DMS153 treated with DMSO at 0.1 percent for 48 hours (cell line): ENCODE measurements around the gene CA10.
A peak's percentile ranks its signal among the peaks of the same experiment; 100 is the strongest.

Experiments
- DNase-seq: peaks from one replicate; lab custom pipeline; 2025; ENCODE audit not compliant: unreplicated experiment; lab: John Stamatoyannopoulos, UW

CA10 gene

DNA sequence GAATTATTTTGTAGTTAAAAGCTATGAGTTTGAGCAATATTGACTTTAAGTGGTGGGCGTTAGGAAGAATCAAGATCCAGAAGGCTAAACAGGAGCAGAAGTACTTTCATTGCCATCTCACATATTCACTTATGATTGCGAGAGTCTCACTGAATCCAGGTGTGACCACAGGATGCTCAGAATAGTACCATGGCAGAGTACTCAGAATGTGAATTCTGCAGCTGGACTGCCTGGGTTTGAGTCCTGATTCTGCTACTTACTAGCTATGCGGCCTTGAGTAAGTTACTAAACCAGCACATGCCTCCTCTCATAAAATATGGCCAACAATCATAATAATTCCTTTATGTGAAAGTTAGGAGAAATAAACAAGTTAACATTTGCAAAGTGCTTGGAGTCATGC, 109.5 kb downstream of the CA10 start:
- DNase-seq = no peak

DNA sequence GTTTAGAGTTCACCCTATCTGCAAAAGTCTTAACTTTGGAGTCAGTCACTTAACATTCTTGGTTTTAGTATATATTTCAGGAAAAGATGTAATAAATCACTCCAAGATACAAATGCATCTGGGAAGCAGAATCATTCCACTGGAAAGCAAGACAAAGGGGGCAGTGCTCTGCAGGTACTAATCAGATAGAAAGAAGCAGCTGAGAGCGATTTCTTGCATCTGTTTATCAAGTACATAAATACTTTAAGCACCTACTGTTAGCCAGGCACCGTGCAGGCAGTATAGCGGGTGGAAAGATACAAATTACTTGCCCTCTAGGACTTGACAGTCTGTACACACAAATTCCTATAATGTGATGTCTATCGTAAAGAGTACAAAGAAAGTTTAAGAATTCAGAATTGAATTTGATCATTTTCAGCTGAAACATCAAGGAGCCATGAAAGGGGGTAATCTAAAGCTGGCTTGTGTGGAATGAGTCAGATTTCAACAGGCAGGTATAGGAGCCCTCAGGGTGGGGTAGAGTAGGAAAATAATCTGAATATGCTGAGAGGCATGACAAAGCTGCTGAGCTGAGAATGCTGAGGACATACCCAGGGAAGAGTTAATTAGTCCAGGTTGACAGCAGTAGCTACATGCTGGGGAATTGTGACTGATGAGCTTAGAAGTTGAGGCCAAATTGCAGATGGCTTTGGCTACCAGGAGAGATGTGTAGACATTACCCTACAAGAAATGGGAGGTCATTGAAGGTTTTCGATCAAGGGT, 110.2 kb downstream of the CA10 start:
- DNase-seq = no peak

DNA sequence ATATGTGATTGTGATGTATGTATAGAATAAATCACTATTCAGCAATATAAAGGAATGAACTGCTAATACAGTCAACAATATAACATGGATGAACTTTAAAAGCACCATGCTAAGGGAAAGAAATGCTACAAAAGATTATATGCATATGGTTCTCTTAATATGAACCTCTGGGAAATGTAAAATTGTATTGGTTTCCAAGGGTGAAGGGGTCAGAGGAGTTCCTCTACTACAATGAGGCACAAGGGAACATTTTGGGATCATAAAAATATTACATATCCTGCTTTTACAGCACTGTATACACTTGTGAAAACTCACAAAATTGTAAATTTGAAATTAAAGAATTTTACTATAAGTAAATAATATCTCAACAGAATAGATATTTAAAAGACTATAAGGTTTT, 111.4 kb downstream of the CA10 start:
- DNase-seq = no peak

DNA sequence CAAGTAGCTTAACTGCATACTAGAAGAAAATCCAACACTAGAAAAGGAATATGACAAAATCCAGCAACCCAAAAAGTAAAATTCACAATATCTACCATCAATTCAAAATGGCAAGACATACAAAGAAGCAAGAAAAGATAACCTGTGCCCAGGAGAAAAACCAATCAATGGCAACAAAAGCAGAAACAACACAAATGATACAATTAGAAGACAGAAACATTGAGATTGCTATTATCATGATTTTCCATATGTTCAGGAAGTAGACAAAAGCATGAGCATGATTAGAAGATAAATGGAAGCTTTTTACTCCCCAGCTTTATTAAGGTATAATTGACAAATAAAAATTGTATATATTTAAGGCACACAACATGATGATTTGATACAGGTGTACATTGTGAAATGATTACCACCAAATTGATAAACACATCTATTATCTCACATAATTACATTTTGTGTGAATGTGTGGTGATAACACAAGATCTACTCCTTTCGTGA, 117.3 kb downstream of the CA10 start:
- no peak for DNase-seq

DNA sequence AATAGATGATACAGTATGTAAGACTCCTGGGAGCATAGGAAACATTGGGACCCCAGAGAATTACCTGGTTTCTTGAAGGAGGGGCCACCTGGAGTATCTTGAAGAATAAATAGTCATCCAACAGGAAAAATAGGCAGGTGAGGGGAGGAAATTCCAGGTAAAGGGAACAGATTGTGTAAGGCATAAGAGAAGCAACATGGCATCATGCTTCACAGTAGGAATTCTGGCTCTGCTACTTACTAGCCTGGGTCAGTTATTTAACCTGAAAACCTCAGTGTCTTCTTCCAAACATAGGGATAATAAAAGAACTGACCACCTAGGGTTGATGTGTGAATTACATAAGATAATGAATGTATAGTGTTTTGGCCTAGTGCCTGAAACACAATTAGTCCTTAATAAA, 122.1 kb downstream of the CA10 start:
- no peak for DNase-seq

DNA sequence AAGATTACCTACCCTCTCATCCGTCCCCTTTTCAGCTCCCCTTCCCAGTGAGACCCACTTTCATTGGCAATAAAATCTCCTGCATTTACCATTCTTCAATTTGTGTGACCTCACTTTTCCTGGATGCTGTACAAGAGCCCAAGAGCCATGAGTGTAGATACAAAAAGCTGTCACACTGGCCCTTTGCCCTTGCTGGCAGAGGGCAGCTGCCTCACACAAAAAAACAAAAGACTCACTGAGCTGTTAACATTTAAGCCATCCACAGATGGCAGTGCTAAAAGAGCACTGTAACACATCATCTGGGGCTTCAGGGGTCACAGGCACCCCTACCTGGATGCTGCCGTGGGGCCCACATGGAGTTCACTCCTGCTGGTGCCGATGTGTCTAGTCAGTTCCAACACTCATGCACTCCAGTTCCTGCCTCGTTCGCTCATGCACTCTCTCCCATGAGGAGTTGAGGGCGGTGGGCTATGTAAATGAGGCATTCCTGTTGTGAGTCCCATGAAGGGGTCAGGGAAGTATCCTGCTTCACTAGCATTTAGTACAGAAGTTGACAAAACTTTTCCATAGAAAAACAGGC, 123.1 kb downstream of the CA10 start:
- no peak for DNase-seq

DNA sequence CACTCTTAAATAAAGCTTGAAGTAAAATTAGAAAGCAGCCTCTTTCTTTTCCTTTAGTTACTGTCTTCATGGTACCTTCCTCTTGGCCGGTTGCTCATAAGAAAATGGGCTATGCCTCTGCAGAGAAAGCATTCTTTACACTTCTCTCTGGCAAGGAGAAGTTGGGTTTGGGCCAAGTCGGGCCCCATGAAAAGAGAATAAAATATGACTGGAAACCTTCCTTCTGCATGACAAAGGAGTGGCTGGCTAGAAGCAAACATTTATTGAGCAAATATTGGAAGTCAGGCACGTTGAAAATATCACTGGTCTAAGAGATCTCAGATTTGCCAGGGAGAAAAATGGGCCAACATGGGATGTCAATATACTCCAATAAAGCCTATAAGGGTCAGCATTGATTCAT, 126.1 kb downstream of the CA10 start:
- DNase-seq = no peak

DNA sequence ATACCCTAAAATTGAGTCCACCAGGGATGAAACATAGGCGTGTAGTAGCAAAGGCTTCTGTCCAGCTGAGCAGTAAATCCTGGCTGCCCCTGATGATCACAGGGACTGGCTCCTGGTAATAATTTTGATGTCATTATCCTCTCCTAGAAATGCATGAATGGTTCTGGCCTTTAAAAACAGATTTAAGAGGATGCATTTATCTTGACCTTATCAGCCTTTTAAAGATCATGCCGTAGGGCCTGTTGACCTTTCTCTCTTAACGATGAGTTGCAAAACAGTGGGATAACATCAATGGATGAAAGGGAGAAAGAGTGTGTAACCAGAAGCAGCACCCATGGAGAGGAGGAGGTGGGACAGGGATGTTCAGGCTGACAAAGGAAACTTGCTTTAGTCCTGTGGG, 128.5 kb downstream of the CA10 start:
- DNase-seq = no peak

DNA sequence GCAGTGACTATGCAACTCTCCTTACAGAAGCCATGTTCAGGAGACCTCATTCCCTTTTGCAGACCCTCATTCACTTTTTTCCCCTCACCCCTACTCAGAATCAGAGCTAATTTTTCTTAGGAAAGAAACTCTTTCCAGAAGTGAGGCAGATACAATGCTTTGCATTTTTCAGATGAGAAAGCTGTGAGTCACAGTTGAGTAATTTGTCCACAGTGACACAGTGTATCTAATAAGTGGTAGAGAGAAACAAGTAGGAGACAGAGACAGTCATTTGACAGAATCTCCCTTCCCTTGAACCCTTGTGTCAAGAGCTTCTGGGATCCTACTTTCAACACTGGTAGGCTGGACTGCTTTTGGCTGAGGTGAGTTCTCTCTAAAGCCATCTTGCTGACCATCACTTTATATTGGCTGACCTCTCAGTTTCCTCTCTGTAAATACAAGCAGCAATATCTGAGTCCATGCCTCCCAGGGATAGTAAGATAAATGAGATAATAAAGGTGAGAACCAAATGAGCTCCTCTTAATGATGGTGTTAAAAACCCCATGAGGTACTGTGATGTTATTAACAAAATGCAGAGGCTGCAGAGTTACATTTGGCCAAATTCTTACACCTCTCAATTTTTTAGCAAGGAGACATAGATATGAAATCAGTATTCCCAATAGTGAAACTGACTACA, 130.8 kb downstream of the CA10 start:
- DNase-seq = no peak

DNA sequence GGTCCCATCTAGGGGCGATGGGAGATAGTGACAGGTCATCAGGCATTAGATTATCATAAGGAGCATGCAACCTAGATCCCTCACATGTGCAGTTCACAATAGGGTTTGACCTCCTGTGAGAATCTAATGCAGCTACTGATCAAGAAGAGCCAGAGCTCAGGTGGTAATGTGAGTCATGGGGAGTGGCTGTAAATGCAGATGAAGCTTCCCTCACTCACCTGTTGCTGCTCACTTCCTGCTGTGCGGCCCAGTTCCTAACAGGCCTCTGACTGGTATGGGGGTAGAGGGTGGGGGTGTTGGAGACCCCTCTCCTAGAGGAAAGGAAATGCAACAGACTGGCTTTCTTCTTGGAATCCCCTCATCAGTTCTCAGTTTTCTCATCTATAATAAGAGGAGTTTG, 131.4 kb downstream of the CA10 start:
- DNase-seq = no peak

DNA sequence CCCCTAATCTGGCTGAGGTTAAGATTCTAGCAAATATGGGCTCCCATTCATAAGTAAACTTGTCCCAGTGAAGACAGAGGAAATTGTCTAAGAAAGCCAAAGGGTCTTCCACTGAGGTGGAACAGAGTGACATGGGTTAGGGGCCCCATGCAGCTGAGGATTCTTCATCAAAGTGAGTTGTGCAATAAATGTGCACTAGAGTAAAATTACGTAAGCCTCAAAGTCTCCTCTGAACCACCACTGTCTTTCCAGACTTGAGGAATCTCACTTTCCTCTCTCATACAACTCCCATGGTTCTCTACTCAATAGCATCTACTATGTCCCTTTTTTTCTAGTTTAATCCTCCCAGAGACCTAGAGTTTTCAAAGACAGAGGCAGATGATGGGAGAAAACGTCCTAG, 132.4 kb downstream of the CA10 start:
- DNase-seq = no peak

DNA sequence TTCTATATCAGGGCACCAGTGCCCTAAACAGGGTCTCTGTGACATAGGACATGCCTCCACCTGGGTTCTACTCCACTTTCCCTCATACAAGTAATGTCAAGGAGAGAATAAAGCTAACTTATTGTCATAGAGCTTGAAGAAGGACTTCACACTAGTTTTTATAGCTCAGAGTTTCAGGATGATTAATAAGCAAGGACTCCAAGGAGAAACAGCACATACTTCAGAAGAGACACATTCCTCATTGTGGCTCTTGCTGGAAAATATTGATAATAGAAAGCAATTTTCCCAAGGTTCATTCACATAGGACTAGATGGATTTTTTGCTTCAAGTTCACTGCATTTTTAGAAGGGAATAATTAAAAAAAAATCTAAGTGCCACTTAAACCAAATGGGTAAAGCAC, 133.3 kb downstream of the CA10 start:
- DNase-seq = no peak

DNA sequence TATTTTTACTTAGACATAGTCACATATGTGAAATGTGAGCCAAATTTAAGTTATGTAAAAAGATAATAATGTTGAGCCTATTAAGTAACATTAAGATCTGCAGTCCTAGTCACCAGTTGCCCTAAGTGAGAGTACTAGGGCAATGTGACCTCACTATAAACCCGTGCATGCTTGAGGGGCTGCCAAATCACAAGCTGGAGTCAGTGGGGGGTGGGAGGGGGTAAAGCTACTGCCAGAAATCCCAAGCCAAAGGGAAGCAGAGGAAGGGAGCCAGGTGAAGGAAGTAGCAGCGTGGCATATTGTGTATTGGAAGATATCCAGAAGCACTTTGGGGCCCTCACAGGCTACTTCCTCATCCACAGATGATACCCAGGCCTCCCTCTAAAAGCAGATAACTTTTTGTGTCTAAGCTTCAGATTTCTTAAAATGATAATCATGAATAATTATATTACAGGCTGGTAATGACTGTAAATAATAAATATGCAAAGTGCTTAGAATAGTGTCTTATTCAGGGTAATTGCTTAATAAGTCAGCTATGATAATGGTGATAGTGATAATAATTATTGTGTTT, 134.1 kb downstream of the CA10 start:
- peak; percentile 40 for DNase-seq

DNA sequence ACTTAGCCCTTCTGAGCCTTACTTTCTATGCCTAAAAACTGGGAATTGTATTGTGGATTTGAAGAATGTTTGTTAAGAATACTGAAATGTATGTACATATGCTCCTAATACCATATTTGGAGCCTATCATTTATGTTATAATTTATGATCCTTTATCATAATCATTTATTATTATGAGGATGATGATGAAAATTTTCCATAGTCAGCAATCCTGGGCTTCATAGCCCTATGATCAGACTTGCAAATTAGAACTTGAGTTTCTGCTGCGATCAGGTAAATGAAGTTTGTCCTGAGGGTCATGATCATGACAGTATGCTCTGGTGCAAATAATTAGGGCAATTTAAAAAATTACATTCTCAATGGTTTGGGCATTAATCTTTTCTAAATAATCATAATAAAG, 147.4 kb downstream of the CA10 start:
- DNase-seq = no peak

DNA sequence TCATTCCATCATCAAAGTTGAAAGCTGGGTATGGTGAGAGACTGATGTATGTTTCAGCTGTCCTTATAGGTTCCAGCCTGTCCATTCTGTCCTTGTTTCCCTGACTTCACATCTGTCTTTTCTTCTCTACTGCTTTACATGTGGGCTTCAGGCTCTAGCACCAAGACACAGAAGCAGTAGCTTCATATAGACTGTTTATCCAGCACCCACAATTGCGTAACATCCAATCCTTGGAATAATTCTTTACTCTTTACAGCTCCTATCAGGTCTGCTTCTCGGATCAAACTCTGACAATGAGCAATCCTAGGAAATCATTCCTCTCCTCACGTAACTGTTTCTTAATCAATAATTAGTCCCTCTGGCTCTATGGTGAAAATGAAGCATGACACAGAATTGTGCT, 158.9 kb downstream of the CA10 start:
- no peak for DNase-seq

DNA sequence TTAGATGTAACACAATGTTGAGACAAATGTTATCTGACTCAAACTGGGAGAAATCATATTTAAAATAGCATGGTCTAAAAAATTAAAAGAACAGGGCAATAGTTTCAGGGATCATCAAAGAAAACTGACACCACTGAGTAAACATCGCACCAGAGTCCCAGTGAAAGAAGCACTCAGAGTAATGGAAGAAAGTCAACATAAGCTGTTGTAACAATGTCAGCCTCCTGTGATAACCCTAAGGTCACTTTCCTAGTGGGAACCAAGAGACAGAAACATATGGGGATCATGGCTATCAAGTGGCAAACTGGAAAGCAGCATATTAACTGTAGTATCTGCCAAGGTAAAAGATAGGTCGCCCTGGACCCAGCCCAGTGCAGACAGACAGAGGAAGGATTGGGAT, 160.8 kb downstream of the CA10 start:
- DNase-seq = peak; percentile 58

DNA sequence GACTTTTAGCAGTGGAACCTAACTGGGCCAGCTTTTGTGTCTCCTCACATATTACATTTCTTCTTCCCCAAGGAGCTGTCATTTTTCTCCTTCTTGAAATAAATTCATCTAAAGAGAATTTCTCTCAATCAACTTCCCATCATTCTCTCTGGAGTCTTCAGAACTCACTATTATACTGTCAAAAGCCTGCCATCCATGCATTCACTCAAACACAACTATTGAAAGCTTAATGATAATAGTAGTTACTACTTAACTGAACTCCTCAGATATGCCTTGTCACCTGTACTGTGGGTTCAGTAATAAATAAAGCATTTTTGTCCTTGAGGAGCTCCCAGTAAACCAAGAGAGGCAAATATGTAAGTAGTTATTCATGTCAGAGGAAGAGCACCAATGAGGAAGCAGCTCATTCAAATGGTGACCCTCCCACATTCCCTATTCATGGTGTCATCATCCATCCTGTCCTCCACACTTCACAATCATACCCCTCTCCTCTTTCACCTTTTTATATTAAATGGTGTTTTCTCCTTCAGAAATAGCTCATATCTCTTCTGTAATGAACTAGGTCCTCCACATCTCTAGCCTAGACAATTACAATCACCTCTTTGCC, 162.6 kb downstream of the CA10 start:
- no peak for DNase-seq

DNA sequence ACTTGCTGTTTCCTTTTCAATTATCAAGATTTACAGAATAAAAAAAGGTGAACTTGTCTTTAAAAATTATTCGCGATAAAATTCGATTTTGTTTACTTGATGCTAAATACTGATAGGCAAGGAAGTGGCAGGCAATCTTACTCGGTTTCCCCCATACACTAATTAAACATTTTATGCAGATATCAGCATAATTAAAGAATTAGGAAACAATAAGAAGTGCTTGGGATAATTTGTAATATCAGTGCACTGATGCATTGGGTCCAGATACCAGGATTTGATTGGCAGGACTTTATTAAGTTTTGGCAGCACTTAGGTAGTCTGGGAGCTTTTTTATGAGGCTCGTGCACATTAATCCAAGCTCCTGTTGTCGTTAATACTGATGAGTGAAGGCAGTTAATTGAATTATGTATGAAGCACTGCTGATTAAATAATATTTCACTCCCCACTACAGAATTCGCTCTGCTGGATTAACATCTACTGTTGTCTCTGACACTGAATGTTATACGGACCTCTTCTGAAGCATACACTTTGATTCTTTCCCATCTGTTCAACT, 165.6 kb downstream of the CA10 start:
- DNase-seq = no peak

DNA sequence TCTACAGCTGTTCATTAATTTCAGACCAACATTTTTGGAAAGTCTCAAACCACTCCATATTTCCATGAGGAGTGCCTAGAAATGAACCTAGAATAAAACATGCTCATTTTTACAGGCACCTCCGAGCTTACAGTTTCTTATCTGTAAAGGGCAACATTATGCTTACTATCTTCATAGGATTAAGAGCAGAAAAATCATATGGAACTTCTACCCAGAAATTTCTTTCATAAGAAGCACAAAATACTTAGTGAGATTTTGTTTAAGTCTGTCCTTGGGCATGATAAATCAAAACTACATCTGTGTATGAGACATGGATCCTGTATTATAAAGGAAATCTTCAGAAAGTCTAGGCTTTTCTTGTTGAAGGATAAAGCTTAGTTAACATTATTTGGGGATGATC, 187.4 kb downstream of the CA10 start:
- DNase-seq = no peak

DNA sequence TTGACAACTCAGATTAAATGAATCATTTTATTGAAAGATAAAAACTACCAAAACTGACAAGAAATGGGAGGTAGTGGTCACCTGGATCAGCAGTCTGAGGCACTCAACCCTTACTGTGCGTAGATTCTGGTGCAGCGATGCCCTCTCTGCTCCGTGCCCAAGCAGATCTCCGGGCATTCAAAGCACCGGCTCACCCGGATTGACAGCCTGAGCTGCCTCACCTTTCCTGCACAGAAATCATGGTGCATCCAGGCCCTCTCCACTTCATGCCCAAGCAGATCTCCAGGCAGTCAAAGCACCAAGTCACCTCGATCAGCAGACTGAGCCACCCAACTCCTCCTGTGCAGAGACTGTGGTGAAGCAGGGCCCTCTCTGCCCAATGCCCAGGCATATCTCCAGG, 196.8 kb downstream of the CA10 start:
- DNase-seq = no peak

DNA sequence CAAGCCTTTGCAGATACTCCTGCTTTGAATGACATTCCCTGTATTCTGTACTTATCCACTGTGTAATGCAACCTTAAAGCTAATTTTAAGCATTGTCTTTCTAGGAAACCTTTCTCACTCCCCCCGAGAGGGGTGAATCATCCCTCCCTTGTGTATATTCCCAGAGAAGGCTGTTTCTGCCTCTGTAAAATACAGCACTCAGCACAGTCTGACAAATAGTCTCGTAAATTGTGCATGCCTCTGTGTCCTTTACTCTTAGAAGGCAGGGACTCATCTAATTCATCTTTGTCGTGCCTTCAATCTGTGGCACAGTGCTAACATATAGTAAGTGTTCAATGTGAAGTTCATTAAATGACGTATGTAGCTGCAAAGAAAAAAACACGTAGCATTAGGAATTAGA, 200.7 kb downstream of the CA10 start:
- DNase-seq = no peak
